HepG2 (cell line): Measurements from ENCODE around the gene SNRNP200. TPM values are rescaled to one million over a fixed set of nuclear protein-coding genes. Genes with fewer than 3 reads are reported as not detected.

ENCODE experiments used
- ATAC-seq: fragments of 200-7000 bp; cut with Tn5 transposase; 3 replicates; pipeline ENCODE4 v1.9.1; 2020; ENCODE audit warnings: mild to moderate bottlenecking, moderate library complexity
- BruUV-seq: library from RNA; stranded (reverse); fragments of 400-500 nt; replicated peaks from 2 replicates; lab custom pipeline; 2021; lab: Mats Ljungman, UMichigan
- CTCF ChIA-PET: fragments of 300-600 bp; formaldehyde crosslinking; extraction: SDS; loops from one replicate; lab custom pipeline; 2021; ENCODE audit warnings: low total read pairs, inconsistent platforms, low intra/inter-chr PET ratio; lab: Yijun Ruan, JAX
- POLR2A ChIA-PET: fragments of 350-600 bp; sonication (Branson Sonifier 250); formaldehyde crosslinking; loops from one replicate; lab custom pipeline; 2020; ENCODE audit warnings: antibody characterized with exemption, inconsistent platforms; lab: Yijun Ruan, JAX
- DNase-seq: peaks from one replicate; pipeline ENCODE4 v3.0.0-alpha.2; 2015; ENCODE audit warnings: low spot score
- FAIRE-seq: peaks from 3 replicates; lab custom pipeline; 2011; peaks lifted over from hg19 to GRCh38; lab: Jason Lieb, UNC
- H2AFZ ChIP-seq: one replicate; pipeline ENCODE4 v1.6.1; 2011; ENCODE audit warnings: low read length, inconsistent platforms
- H3K27ac ChIP-seq: fragments of 300-600 bp; 3 replicates; pipeline ENCODE4 v1.8.0; 2011; ENCODE audit warnings: mixed run types, mild to moderate bottlenecking, mixed read lengths, low read length, inconsistent platforms; ENCODE audit not compliant: insufficient read depth; ENCODE audit errors: extremely low read length
- H3K27me3 ChIP-seq, 2 experiments: fragments of 200-600 bp in 1 of 2; 2 replicates in 1 of 2; 3 replicates in 1 of 2; pipeline versions ENCODE4 v1.6.0 to v1.8.0; 2011; ENCODE audit warnings: low read length in 2 of 2, mild to moderate bottlenecking in 2 of 2, moderate library complexity in 2 of 2, inconsistent platforms in 1 of 2; ENCODE audit not compliant: insufficient read depth in 2 of 2, control insufficient read depth in 1 of 2
- H3K36me3 ChIP-seq, 2 experiments: fragments of 200-600 bp in 1 of 2; replicated peaks in 1 of 2; 2 replicates in 1 of 2; 3 replicates in 1 of 2; pipeline versions ENCODE4 v1.5.1 to v1.8.0; 2011; ENCODE audit warnings: low read length in 2 of 2, inconsistent platforms in 1 of 2; ENCODE audit not compliant: insufficient read depth in 2 of 2, control insufficient read depth in 1 of 2
- H3K4me1 ChIP-seq: 2 replicates; pipeline ENCODE4 v1.5.1; 2012; ENCODE audit warnings: low read length, inconsistent platforms; ENCODE audit not compliant: insufficient read depth
- H3K4me2 ChIP-seq: 2 replicates; pipeline ENCODE4 v1.6.0; 2011; ENCODE audit warnings: low read depth, low read length, inconsistent platforms
- H3K4me3 ChIP-seq, 3 experiments: fragments of 200-600 bp in 1 of 3; sonication (generic), shearing (Covaris generic) in 1 of 3; replicated peaks in 1 of 3; 2 replicates each; pipeline ENCODE4 v1.5.1; 2011 to 2016; ENCODE audit warnings: low read length in 3 of 3, inconsistent platforms in 2 of 3, low read depth in 2 of 3, mild to moderate bottlenecking in 2 of 3, control low read depth in 1 of 3, mixed read lengths in 1 of 3; ENCODE audit not compliant: insufficient read depth in 1 of 3
- H3K79me2 ChIP-seq: one replicate; pipeline ENCODE4 v1.6.1; 2011; ENCODE audit warnings: low read length, inconsistent platforms; ENCODE audit not compliant: insufficient read depth
- H3K9ac ChIP-seq: 2 replicates; pipeline ENCODE4 v1.6.0; 2011; ENCODE audit warnings: mild to moderate bottlenecking, low read depth, low read length, inconsistent platforms; ENCODE audit not compliant: insufficient read depth
- H3K9me3 ChIP-seq: 2 replicates; pipeline ENCODE4 v1.5.1; 2012; ENCODE audit warnings: mild to moderate bottlenecking, low read length
- H4K20me1 ChIP-seq: 2 replicates; pipeline ENCODE4 v1.6.0; 2011; ENCODE audit warnings: inconsistent platforms, mild to moderate bottlenecking, low read length, moderate library complexity; ENCODE audit not compliant: insufficient read depth
- ARID3A ChIP-seq: IDR thresholded peaks from 2 replicates; pipeline ENCODE4 v1.6.1; 2012; ENCODE audit warnings: low read depth, low read length, improper control_type of control experiment
- EP300 ChIP-seq, 3 experiments: sonication (generic) in 1 of 3; formaldehyde crosslinking in 1 of 3; IDR thresholded peaks; 2 replicates each; pipeline versions ENCODE4 v1.5.1 to v1.6.1; 2011 to 2020; ENCODE audit warnings: low read depth in 2 of 3, low read length in 2 of 3, borderline replicate concordance in 1 of 3, improper control_type of control experiment in 1 of 3, mild to moderate bottlenecking in 1 of 3, missing genetic modification reagents in 1 of 3, moderate library complexity in 1 of 3
- MAX ChIP-seq: IDR thresholded peaks from 2 replicates; pipeline ENCODE4 v1.6.1; 2012; ENCODE audit warnings: inconsistent platforms
- NONO ChIP-seq, 2 experiments: fragments of 450-650 bp in 1 of 2; sonication (generic) in 1 of 2; formaldehyde crosslinking in 1 of 2; IDR thresholded peaks in 1 of 2; conservative IDR thresholded peaks in 1 of 2; 2 replicates each; pipeline versions ENCODE4 v1.6.1 to v1.8.0; 2017 to 2022; ENCODE audit warnings: mild to moderate bottlenecking in 1 of 2, missing genetic modification reagents in 1 of 2, moderate library complexity in 1 of 2
- PATZ1 ChIP-seq: sonication (generic); formaldehyde crosslinking; IDR thresholded peaks from 2 replicates; pipeline ENCODE4 v1.4.0; 2020; ENCODE audit warnings: missing genetic modification reagents
- PBX2 ChIP-seq: IDR thresholded peaks from 2 replicates; pipeline ENCODE4 v1.6.1; 2016; ENCODE audit warnings: control low read depth
- RAD21 ChIP-seq: fragments of 450-650 bp; formaldehyde crosslinking; IDR thresholded peaks from 2 replicates; pipeline ENCODE4 v1.5.0; 2020; ENCODE audit warnings: mild to moderate bottlenecking
- REPIN1 ChIP-seq: sonication (generic); formaldehyde crosslinking; IDR thresholded peaks from 2 replicates; pipeline ENCODE4 v1.8.0; 2022; ENCODE audit warnings: missing genetic modification reagents, low read depth, mild to moderate bottlenecking, borderline replicate concordance
- SMC3 ChIP-seq: IDR thresholded peaks from 2 replicates; pipeline ENCODE4 v1.6.1; 2011; ENCODE audit warnings: low read length, improper control_type of control experiment
- SSRP1 ChIP-seq: IDR thresholded peaks from 2 replicates; pipeline ENCODE4 v1.6.1; 2016; ENCODE audit warnings: control low read depth
- ZFYVE20 ChIP-seq: sonication (generic); formaldehyde crosslinking; IDR thresholded peaks from 2 replicates; pipeline ENCODE4 v1.8.0; 2023; ENCODE audit warnings: low read depth, mild to moderate bottlenecking, moderate library complexity, missing genetic modification reagents, borderline replicate concordance
- ZNF180 ChIP-seq: sonication (generic); formaldehyde crosslinking; IDR thresholded peaks from 2 replicates; pipeline ENCODE4 v1.4.0; 2020; ENCODE audit warnings: low read depth, missing genetic modification reagents, borderline replicate concordance
- ZNF576 ChIP-seq: sonication (generic); formaldehyde crosslinking; IDR thresholded peaks from 2 replicates; pipeline ENCODE4 v1.4.0; 2020; ENCODE audit warnings: mild to moderate bottlenecking, missing genetic modification reagents
- ZNF605 ChIP-seq: sonication (generic); formaldehyde crosslinking; IDR thresholded peaks from 2 replicates; pipeline ENCODE4 v1.8.0; 2022; ENCODE audit warnings: mild to moderate bottlenecking, missing genetic modification reagents
- ZNF839 ChIP-seq: sonication (generic); formaldehyde crosslinking; IDR thresholded peaks from 2 replicates; pipeline ENCODE4 v1.4.0; 2020; ENCODE audit warnings: missing genetic modification reagents, mild to moderate bottlenecking, borderline replicate concordance
- ZNF883 ChIP-seq: sonication (generic); formaldehyde crosslinking; IDR thresholded peaks from 2 replicates; pipeline ENCODE4 v1.5.1; 2020; ENCODE audit warnings: mild to moderate bottlenecking, missing genetic modification reagents; ENCODE audit errors: not compliant biosample characterization
- WGBS: methylation state at CpG from one replicate; pipeline ENCODE4 v1.1.6; 2017; ENCODE audit warnings: low lambda C conversion rate; 5-methylcytosine and 5-hydroxymethylcytosine counted together
- in situ Hi-C: cut with HindIII; loops from 2 replicates; pipeline ENCODE4 v1.10.0; 2017; ENCODE audit warnings: low pct_unique_long_range_greater_than_20kb; ENCODE audit not compliant: extremely low pct_ligation_motif_present
- intact Hi-C: fragments of 100-400 bp; cut with micrococcal nuclease; formaldehyde crosslinking; loops from one replicate; pipeline ENCODE4 v1.10.0; 2022; ENCODE audit not compliant: unreplicated experiment
- polyA plus RNA-seq, 8 experiments: library from polyadenylated mRNA; depleted of rRNA in 3 of 8; stranded (reverse) in 7 of 8; unstranded in 1 of 8; fragments of >200 nt; fragmentation: Illumina TruSeq in 4 of 8; extraction: Trizol in 4 of 8; gene quantifications; 2 replicates each; pipeline versions ENCODE4 v1.2.1 to v1.2.3, GENCODE V29; 2011 to 2016; ENCODE audit warnings: low read depth in 4 of 8, missing spikeins in 1 of 8, mixed read lengths in 1 of 8; ENCODE audit not compliant: insufficient read depth in 1 of 8
- total RNA-seq, 5 experiments: library from RNA; depleted of rRNA; stranded (reverse); fragments of >200 nt; fragmentation: Illumina TruSeq; extraction: Trizol; gene quantifications; 2 replicates each; pipeline ENCODE4 v1.2.3, GENCODE V29; 2016; ENCODE audit warnings: low read depth in 1 of 5

Gene SNRNP200
- total and polyA plus RNA-seq, 2 of the 13 experiments (the other 11 are each of a cell fraction or from before 2014, with no cell fraction given) = 99.0 to 232 TPM

- FAIRE-seq (peak; percentile 59), ATAC-seq (peak; percentile 59), DNase-seq (peak; percentile 73)
- peak overlapping the region; percentile 80 to 97 (median 95) for H3K4me3 ChIP-seq
- peak overlapping the region; percentile 83 for H3K27ac ChIP-seq
- BruUV-seq = no TSS peak
- peak overlapping the region; percentile 86 for H3K4me2 ChIP-seq
- intact Hi-C loops (loop anchor here (2.0 kb wide), 1 partner anchor 241 kb away; no protein-coding TSS in a partner anchor), in situ Hi-C loops (no loop called here)
- H4K20me1 ChIP-seq = peaks cover 6% of the 10 kb centered on the region
- 48% methylated on average over 12 of the region's 12 CpGs for WGBS
- ChIA-PET POLR2A (interaction anchor here (0.6 to 3.6 kb wide), 10 partner anchors 9 to 236 kb away, joined by 3 to 46 read pairs (median 7); partner anchors contain the start of genes NCAPH, SNRNP200 and STARD7), CTCF (interaction anchor here (0.6 to 1.5 kb wide), 3 partner anchors 14 to 93 kb away, joined by 3 to 16 read pairs (median 3); no protein-coding TSS in a partner anchor)
- H3K36me3 ChIP-seq = peaks cover 18 to 42% of the 10 kb centered on the region in 2 experiments
- no peaks in the 10 kb centered on the region; a peak in 1 of 5 replicates for H3K27me3 ChIP-seq
- peaks cover 34% of the 10 kb centered on the region for H3K4me1 ChIP-seq
- no peak overlapping the region for H2AFZ ChIP-seq
- H3K9ac ChIP-seq = peak overlapping the region; percentile 86
- peaks cover 52% of the 10 kb centered on the region for H3K79me2 ChIP-seq
- H3K9me3 ChIP-seq = no peaks in the 10 kb centered on the region
- TF ChIP-seq PATZ1 = no peak
- TF ChIP-seq ZNF576 = 0 out of 2 replicates have a peak, but pooled peaks have one; percentile 21
- TF ChIP-seq REPIN1 (CRISPR knock-in tag) = peak; percentile 60; the same call in 1 of the 2 replicates
- TF ChIP-seq ZNF180 (CRISPR knock-in tag) = no peak
- peak; percentile 47 for TF ChIP-seq MAX
- no peak for TF ChIP-seq ARID3A
- TF ChIP-seq ZFYVE20 (CRISPR knock-in tag) = no peak
- peak; percentile 78 for TF ChIP-seq RAD21 (CRISPR knock-in tag)
- TF ChIP-seq SMC3 = peak; percentile 63
- peak; percentile 20 for TF ChIP-seq ZNF883
- no peak; the same call in 1 of the 2 replicates for TF ChIP-seq PBX2
- TF ChIP-seq ZNF605 (CRISPR knock-in tag) = no peak
- no peak for TF ChIP-seq EP300 (IDR thresholded peaks at IDR 0.05; ENCODE audit: low read depth in 2 of 2, low read length in 2 of 2)
- 0 out of 2 replicates have a peak, but pooled peaks have one; percentile 31 for TF ChIP-seq EP300 (CRISPR knock-in tag; IDR thresholded peaks at IDR 0.05; ENCODE audit: borderline replicate concordance)
- no peak for TF ChIP-seq NONO (IDR thresholded peaks at IDR 0.05)
- peak; percentile 59 for TF ChIP-seq NONO (CRISPR knock-in tag; conservative IDR thresholded peaks at IDR 0.05)
- peak; percentile 40; the same call in 1 of the 2 replicates for TF ChIP-seq SSRP1 (CRISPR knock-in tag)
- TF ChIP-seq ZNF839 (CRISPR knock-in tag) = 0 out of 2 replicates have a peak, but pooled peaks have one; percentile 57
These were observed 38.0 kb downstream of the SNRNP200 start for GRCh38 chr2:96267159-96267971.
